GM18520 (cell line): Measurements from ENCODE around the gene ZNF780A.
"Not testable (repeated sequence)": the region's sequence is repeated elsewhere in the genome, so short reads cannot be mapped to it uniquely, and the experiment has no call there.

Source experiments
- ATAC-seq: cut with Tn5 transposase; IDR thresholded peaks from one replicate; pipeline ENCODE4 v1.9.1; 2021; ENCODE audit not compliant: unreplicated experiment

ZNF780A gene

DNA sequence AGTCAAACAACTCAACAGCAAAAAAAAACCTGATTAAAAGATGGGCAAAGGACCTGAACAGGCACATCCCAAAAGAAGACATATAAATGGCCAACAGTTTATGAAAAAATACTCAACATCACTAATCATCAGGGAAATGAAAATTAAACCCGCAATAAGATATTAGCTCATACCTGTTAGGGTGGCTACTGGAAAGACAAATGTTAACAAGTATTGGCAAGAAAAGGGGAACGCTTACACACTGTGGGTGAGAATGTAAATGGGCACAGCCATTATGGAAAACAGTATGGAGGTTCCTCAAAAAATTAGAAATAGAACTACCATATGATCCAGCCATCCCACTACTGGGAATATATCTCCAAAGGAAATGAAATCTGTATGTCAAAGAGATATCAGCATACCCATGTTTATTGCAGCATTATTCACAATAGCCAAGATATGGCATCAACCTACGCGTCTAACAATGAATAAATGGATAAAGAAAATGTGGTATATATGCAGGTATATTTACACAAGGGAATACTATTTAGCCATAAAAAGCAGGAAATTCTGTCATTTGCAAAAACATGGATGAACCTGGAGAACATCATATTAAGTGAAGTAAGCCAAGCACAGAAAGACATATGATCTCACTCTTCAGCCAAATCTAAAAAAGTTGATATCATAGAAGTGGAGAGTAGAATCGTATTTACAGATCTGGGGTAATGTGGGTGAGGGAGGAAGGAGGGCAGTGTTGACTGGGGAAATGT is 2.3 kb downstream of the ZNF780A start:
- no peak for ATAC-seq

DNA sequence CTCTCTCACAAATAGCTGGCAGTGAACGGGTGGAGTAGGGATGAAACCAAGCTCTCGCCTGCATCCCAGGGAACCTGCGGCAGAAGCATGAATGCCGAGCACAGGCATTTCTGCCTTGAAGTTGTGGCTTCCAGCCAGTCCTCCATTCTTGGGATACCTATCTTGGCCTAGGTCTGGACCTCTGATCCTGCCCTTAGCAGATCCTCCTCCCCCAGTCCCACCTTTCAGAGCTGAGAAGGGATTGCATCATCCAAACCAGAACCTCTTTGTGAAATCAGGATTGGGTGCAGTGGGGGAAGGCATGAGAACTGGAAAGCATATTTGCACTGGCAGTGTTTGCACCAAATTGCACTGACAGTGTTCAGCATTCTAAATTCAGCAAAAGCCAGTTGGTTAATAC is 5.8 kb downstream of the ZNF780A start:
- no peak for ATAC-seq

DNA sequence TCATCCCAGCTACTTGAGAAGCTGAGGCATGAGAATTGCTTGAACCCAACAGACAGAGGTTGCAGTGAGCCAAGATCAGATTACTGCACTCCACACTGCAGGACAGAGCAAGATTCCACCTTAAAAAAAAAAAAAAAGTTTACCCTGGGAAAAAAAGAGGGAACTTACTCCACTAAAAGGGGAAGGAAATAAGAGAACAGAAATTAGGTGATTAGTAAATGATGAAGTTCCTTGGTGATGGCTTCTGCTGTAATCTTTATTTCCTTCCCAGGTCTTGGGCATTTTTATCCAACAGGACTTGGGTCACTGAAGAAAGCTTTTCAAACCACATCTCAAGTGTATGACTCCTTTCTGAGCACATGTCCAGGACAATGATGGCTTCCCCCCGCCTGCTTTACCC is 9.3 kb downstream of the ZNF780A start:
- no peak for ATAC-seq

DNA sequence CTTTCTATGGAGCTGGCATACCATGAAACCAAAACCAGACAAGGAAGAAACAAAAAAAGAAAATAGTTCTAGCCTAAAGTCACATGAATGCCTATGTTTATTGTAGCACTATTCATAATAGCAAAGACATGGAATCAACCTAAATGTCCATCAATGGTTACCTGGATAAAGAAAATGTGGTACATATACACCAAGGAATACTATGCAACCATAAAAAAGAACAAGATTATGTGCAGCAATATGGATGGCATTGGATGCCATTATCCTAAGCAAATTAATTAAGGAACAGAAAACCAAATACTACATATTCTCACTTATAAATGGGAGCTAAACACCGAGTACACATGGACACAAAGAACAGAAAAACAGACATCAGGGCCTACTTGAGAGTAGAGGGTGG is 10.5 kb downstream of the ZNF780A start:
- ATAC-seq, result no peak

DNA sequence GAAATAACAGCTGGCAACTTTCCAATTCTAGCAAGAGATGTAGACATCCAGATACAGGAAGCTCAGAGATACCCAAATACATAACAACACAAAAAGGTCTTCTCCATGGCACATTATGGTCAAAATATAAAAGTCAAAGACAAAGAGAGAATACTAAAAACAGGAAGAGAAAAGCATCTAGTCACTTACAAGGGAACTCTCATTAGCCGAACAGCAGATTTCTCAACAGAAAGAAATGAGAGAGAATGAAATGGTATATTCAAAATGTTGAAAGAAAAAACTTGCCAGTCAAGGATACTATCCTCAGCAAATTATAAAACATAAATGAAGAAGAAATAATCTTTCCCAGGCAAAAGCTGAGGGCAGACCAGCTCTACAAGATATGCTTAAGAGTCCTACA is 12.4 kb downstream of the ZNF780A start:
- no peak for ATAC-seq

DNA sequence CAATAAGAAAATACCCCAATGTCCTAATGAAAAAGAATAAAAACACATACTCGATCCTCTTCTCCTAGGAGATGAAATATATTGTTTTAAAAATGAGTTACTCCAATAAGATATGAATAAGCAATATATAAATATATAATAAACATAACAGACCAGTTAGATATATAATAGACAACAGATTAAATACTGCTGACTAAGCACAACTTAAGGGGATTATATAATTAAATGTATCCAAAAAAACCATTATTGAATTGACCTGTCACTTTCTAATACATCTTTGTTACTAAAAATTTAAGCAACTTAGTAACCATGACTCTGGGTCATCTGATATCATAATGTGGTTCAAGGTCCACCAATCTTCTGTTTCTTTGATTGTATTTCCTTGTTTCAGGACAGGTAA is 20.7 kb downstream of the ZNF780A start:
- ATAC-seq, result no peak

DNA sequence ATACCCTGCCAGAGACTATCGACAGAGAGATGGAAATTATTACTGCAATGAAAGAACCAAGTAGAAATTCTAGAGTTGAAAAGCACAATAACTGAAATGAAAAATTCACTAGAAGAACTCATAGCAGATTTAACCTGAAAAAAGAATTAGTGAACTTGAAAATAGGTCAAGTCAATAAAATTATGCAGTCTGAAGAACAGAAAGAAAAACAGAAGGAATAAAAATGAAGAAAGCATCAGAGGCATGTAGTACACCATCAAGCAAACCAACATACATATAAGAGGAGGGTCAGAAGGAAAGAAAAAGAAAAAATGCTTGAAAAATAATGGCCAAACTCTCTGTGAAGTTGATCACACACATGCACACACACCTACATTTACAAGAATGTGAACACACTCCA is 31.1 kb downstream of the ZNF780A start:
- no peak for ATAC-seq

DNA sequence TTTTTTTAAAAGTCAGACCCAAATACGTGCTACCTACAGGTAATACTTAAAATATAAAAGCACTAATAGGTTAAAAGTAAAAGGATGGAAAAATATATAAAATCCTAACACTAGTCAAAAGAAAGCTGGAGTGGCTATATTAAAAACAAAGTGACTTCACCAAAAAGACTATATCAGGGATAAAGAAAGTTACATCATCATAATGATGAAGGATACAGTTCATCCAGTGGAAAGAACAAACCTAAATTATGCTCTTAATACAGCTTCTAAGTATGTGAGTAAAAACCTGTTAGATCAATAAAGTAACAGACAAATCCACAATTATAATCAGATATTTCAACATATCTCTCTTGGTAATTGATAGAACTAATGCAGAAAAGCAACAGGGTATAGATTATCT is 33.6 kb downstream of the ZNF780A start:
- no peak for ATAC-seq

DNA sequence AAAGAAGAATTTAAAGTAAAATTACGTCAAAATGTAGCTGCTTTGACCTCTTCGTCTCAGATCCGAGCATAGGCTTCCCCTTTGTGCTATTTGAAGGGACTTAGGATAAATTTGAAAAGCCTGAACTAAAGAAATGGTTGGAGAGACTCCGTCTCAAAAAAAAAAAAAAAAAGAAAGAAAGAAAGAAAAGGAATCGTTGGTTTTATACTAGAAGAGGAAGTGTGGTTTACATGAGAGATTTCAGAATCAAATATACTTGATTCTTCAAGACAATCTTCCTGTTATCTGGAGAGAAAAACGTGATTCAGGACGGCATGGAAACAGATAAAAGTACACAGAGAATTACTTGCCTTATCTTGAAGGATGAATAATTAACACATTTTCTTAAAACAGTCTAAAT is 34.2 kb downstream of the ZNF780A start:
- no peak for ATAC-seq

DNA sequence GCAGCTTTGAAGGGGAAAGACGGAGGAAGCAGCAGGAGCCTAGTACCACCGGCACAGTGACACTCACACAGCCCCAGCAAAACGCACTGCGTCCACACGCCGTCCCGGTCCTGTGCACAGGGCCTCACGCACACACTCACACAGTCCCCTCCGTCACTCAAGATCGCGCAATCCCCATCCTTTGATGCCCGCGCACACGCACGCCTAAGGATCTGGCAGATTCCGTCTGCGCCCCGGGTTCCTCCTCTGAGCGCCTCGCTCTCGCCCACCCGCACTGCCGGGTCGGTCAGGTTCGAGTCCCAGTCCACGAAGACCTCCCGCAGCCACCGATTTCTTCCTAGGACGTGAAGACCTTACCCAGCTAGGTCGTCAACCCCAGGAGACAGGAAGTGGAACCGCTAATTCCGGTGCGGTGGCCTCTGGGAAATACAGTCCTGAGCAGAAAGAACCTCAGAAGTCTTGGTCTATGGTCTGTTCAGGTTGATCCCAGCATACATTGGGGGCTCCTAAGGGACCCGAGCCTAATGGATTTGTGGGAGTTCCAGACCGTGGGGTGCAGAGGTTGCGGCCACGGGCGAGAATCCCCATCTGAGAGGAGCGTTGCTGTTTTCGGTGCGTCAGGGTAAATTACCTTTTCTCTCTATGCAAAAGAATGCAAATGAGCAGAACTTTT is 34.8 kb downstream of the ZNF780A start, which contains the start of gene ZNF780B:
Gene ZNF780B, minus strand, starts transcription at position 400 of the 673 bp plus-strand sequence. CDS start 5,899 bp downstream, outside the sequence.
- ATAC-seq, result peak; percentile 61

DNA sequence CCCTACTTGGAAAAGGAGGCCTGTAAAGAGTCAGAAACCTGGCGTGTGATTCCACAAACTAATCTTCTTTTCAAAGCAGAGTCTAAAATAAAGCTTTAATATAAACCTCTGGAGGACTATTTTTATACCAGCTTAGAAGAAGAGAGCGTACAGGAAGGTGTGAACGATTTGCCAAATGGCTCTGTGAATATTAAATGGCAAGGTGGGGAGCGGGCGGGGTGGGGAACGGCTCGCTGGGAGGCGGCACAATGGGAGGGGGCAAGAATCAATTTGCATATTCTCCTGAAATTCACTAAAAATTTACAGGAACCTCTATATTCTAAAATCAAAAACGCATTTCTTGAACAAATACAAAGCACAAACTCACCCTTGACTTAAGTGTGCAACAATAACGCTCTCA is 35.7 kb downstream of the ZNF780A start:
- ATAC-seq, result no peak

DNA sequence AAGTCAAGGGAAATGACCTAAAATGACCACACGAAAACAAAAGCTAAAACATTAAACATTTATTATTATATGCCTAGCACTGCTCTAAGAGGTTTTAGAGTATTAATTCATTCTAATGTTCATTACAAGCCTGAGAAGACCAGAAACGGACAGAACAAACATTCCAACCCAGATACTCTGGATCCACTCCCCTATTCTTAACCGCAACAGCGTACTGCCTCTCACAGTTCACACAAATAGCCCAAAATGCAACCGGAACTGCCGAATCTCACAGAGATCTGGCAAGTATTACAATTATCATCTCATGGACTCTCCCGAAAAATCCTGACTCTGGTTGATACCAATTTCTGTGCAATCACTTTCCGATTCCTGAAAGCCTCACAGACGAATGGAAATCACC is 36.1 kb downstream of the ZNF780A start:
- ATAC-seq, result no peak

DNA sequence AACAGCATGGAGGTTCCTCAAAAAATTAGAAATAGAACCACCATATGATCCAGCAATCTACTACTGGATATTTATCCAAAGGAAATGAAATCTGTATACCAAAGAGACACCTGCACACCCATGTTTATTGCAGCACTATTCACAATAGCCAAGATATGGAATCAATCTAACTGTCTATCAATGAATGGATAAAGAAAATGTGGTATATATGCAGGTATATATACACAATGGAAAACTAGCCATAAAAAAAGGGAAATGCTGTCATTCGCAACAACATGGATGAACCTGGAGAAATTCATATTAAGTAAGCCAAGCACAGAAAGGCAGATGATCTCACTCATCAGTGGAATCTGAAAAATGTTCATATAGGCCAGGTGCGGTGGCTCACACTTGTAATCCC is 37.3 kb downstream of the ZNF780A start:
- no peak for ATAC-seq

DNA sequence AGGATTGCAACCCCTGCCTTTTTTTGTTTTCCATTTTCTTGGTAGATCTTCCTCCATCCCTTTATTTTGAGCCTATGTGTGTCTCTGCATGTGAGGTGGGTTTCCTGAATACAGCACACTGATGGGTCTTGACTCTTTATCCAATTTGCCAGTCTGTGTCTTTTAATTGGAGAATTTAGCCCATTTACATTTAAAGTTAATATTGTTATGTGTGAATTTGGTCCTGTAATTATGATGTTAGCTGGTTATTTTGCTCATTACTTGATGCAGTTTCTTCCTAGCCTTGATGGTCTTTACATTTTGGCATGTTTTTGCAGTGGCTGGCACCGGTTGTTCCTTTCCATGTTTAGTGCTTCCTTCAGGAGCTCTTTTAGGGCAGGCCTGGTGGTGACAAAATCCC is 49.0 kb downstream of the ZNF780A start:
- not testable (repeated sequence) for ATAC-seq

DNA sequence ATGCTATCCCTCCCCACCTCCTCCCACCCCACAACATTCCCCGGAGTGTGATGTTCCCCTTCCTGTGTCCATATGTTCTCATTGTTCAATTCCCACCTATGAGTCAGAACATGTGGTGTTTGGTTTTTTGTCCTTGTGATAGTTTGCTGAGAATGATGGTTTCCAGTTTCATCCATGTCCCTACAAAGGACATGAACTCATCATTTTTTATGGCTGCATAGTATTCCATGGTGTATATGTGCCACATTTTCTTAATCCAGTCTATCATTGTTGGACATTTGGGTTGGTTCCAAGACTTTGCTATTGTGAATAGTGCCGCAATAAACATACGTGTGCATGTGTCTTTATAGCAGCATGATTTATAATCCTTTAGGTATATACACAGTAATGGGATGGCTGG is 52.7 kb downstream of the ZNF780A start:
- ATAC-seq, result not testable (repeated sequence)

DNA sequence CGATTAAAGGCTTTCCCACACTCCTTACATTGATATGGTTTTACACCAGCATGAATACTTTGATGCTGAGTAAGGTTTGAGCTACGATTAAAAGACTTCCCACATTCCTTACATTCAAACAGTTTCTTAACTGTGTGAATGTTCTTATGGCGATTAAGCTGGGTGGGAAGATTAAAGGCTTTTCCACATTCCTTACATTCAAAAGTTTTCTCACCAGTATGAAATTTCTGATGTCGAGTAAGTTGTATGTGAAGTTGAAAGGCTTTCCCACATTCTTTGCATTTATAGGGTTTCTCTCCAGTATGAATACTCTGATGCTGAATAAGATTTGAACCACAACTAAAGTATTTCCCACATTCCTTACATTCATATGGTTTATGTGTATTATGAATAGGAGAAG is 54.7 kb downstream of the ZNF780A start:
- no peak for ATAC-seq

DNA sequence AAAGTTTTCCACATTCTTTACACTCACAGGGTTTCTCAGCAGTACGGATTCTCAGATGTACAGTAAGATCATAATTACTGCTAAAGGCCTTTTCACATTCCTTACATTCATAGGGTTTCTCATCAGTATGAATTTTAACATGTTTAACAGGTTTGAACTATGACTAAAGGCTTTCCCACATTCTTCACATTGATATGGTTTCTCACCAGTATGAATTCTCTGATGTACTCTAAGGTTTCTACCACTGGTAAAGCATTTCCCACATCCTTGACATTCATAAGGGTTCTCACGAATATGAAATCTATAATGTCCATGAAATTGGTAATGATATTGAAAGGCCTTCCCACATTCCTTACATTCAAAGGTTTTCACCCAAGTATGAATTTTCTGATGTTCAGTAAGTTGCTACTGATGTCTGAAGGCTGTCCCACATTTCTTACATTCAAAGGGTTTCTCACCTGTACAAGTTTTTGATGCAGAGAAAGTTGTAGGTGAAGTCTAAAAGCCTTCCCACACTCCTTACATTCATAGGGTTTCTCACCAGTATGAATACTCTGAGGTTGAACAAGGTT is 56.7 kb downstream of the ZNF780A start:
- no peak for ATAC-seq

DNA sequence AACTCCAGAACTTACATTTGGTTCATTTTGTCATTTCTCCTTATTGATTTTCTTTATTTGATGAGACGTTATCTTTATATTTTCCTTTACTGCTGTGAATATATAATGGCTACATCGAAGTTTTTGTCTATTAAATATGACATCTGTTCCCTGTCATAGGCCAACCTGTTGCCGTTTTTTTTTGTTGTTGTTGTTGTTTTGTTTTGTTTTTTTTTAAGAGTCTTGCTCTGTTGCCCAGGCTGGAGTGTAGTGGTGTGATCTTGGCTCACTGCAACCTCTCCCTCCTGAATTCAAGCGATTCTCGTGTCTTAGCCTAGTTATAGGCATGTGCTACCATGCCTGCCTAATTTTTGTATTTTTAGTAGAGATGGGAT is 64.2 kb downstream of the ZNF780A start:
- ATAC-seq, result no peak

DNA sequence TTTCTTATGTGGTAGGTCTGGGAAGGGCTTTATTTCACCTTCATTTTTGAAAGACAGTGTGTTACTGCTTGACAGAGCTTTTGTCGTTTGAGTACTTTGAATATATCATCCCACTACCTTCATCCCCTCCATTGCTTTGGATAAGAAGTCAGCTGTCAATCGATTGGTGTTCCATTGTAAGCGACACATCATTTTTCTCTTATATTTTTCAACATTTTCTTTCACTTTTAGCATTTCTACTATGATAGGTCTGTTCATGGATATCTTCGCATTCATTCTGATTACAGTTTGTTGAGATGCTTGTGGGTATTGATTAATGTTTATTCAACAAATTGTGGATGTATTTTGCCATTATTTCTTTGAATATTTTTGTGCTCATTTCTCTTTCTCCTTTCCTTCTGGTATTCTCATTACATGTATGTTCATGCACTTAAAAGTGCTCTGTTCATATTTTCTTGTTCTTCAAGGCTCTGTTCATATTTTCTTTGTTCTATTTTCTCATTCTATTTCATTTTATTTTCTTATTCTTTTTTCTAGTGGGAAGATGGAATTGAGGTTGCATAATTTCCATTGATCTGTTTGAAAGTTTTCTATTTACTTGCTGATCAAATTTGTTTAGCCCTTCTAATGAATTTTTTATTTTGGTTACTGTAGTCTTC is 64.7 kb downstream of the ZNF780A start:
- ATAC-seq, result no peak

DNA sequence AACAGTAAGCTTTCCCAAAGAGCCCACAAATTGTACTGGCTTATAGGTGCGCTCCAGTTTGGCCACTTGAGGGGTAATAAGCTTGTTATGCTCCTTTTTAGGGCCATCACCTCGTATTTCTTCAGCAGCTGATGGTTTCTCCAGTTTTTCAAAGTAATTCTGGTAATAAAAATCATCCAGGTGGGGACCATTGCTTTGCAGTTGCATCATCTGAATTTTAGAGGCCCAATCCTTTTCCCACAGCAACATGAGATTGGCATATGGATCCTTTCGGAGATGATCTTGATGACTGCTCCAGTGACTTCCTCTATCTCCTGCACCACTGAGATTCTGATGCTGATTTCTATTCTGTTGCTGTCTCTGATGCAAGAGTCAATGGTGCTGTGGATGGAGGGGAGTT is 66.8 kb downstream of the ZNF780A start:
- ATAC-seq, result no peak
